Hepatocyte (in vitro differentiated cells): Measurements from ENCODE around the gene IER5. TPM values are rescaled to one million over a fixed set of nuclear protein-coding genes. Genes with fewer than 3 reads are reported as not detected.

Experiments
- DNase-seq: peaks from one replicate; pipeline ENCODE4 v3.0.0-alpha.2; 2016; ENCODE audit warnings: low spot score
- H2AFZ ChIP-seq: fragments of 200-600 bp; sonication (generic); 2 replicates; pipeline ENCODE4 v1.6.0; 2016; ENCODE audit warnings: antibody characterized with exemption, mild to moderate bottlenecking
- H3K27ac ChIP-seq: fragments of 200-600 bp; sonication (generic); 2 replicates; pipeline ENCODE4 v1.5.1; 2016; ENCODE audit warnings: mild to moderate bottlenecking
- H3K27me3 ChIP-seq: fragments of 200-600 bp; sonication (generic); 2 replicates; pipeline ENCODE4 v1.6.1; 2016
- H3K36me3 ChIP-seq: fragments of 200-600 bp; sonication (generic); replicated peaks from 2 replicates; pipeline ENCODE4 v1.5.1; 2016; ENCODE audit warnings: low read depth; ENCODE audit not compliant: insufficient read depth
- H3K4me1 ChIP-seq: fragments of 200-600 bp; sonication (generic); 2 replicates; pipeline ENCODE4 v1.5.1; 2016; ENCODE audit warnings: mild to moderate bottlenecking, moderate library complexity; ENCODE audit not compliant: insufficient read depth
- H3K4me2 ChIP-seq: fragments of 200-600 bp; sonication (generic); 2 replicates; pipeline ENCODE4 v1.6.0; 2016
- H3K4me3 ChIP-seq: fragments of 200-600 bp; sonication (generic); 2 replicates; pipeline ENCODE4 v1.5.1; 2016; ENCODE audit warnings: mild to moderate bottlenecking
- H3K79me2 ChIP-seq: fragments of 200-600 bp; sonication (generic); 2 replicates; pipeline ENCODE4 v1.6.0; 2017; ENCODE audit warnings: mild to moderate bottlenecking
- H3K9me2 ChIP-seq: fragments of 200-600 bp; sonication (generic); replicated peaks from 2 replicates; pipeline ENCODE4 v1.6.0; 2017; ENCODE audit warnings: mild to moderate bottlenecking; ENCODE audit not compliant: insufficient read depth
- H3K9me3 ChIP-seq: fragments of 200-600 bp; sonication (generic); 2 replicates; pipeline ENCODE4 v1.5.1; 2016; ENCODE audit warnings: low read depth, mild to moderate bottlenecking
- H4K20me1 ChIP-seq: fragments of 200-600 bp; sonication (generic); 2 replicates; pipeline ENCODE4 v1.6.0; 2016; ENCODE audit warnings: mild to moderate bottlenecking; ENCODE audit not compliant: insufficient read depth, poor library complexity, severe bottlenecking
- CTCF ChIP-seq: fragments of 200-600 bp; sonication (generic); IDR thresholded peaks from 2 replicates; pipeline ENCODE4 v1.5.1; 2016; ENCODE audit warnings: antibody characterized with exemption, mild to moderate bottlenecking; ENCODE audit not compliant: poor library complexity
- EZH2 ChIP-seq: fragments of 200-600 bp; sonication (generic); IDR thresholded peaks from 2 replicates; pipeline ENCODE4 v1.6.1; 2016; ENCODE audit warnings: antibody characterized with exemption, mild to moderate bottlenecking, borderline replicate concordance
- EZH2phosphoT487 ChIP-seq: fragments of 200-600 bp; sonication (generic); IDR thresholded peaks from one replicate; pipeline ENCODE4 v1.6.1; 2018; ENCODE audit warnings: antibody characterized with exemption, mild to moderate bottlenecking, low read depth, moderate library complexity; ENCODE audit not compliant: unreplicated experiment, severe bottlenecking
- WGBS: methylation state at CpG from one replicate; pipeline ENCODE4 v1.1.6; 2016; ENCODE audit warnings: low lambda C conversion rate; ENCODE audit errors: missing lambda C conversion rate; 5-methylcytosine and 5-hydroxymethylcytosine counted together
- polyA plus RNA-seq: library from polyadenylated mRNA; unstranded; fragments of >200 nt; fragmentation: Nextera tagmentation; extraction: Ambion mirVana; gene quantifications from 2 replicates; pipeline ENCODE4 v1.2.1, GENCODE V29; 2016
- total RNA-seq: library from RNA; depleted of rRNA; stranded (reverse); fragments of >200 nt; gene quantifications from 2 replicates; pipeline ENCODE4 v1.2.3, GENCODE V29; 2014

Gene IER5
- total and polyA plus RNA-seq, 2 experiments from 2014 or later: 16.6 to 23.1 TPM

- Histone ChIP-seq H2AFZ (no peak overlapping the region), H3K4me2 (no peak overlapping the region), H3K9me2 (no peaks in the 10 kb centered on the region), H3K4me3 (no peak overlapping the region), H4K20me1 (no peaks in the 10 kb centered on the region), H3K27me3 (no peaks in the 10 kb centered on the region), H3K27ac (no peak overlapping the region), H3K4me1 (no peaks in the 10 kb centered on the region), H3K9me3 (no peaks in the 10 kb centered on the region), H3K79me2 (no peaks in the 10 kb centered on the region), H3K36me3 (no peaks in the 10 kb centered on the region)
- no peak for TF ChIP-seq CTCF
- no peak for TF ChIP-seq EZH2phosphoT487
- TF ChIP-seq EZH2: no peak
- DNase-seq: no peak
- 64% methylated on average over 2 of the region's 2 CpGs for WGBS
Measured at GRCh38 chr1:181079382-181079781, 9.1 kb upstream of the IER5 start.

- Histone ChIP-seq H3K9me2 (no peaks in the 10 kb centered on the region), H3K27ac (no peak overlapping the region), H4K20me1 (no peaks in the 10 kb centered on the region), H3K27me3 (no peaks in the 10 kb centered on the region), H3K4me3 (no peak overlapping the region), H3K4me2 (no peak overlapping the region), H3K4me1 (no peaks in the 10 kb centered on the region), H3K9me3 (no peaks in the 10 kb centered on the region), H2AFZ (no peak overlapping the region), H3K79me2 (no peaks in the 10 kb centered on the region), H3K36me3 (no peaks in the 10 kb centered on the region)
- WGBS: 84% methylated on average over 4 of the region's 4 CpGs
- no peak for DNase-seq
- TF ChIP-seq EZH2phosphoT487 (no peak), CTCF (no peak), EZH2 (no peak)
Measured at GRCh38 chr1:181079920-181080319, 8.6 kb upstream of the IER5 start.

GRCh38 chr1:181080556-181080955 lies 7.9 kb upstream of the IER5 start:
- TF ChIP-seq CTCF (no peak), EZH2 (no peak), EZH2phosphoT487 (no peak)

GRCh38 chr1:181081395-181081794 lies 7.1 kb upstream of the IER5 start:
- no peaks in the 10 kb centered on the region for H3K9me2 ChIP-seq
- H3K4me3 ChIP-seq: no peak overlapping the region
- 53% methylated on average over 3 of the region's 3 CpGs for WGBS
- H3K27me3 ChIP-seq: no peaks in the 10 kb centered on the region
- H3K36me3 ChIP-seq: no peaks in the 10 kb centered on the region
- no peaks in the 10 kb centered on the region for H4K20me1 ChIP-seq
- no peak overlapping the region for H3K4me2 ChIP-seq
- DNase-seq: no peak
- no peaks in the 10 kb centered on the region for H3K9me3 ChIP-seq
- H3K79me2 ChIP-seq: no peaks in the 10 kb centered on the region
- no peak overlapping the region for H2AFZ ChIP-seq
- H3K4me1 ChIP-seq: no peaks in the 10 kb centered on the region
- TF ChIP-seq EZH2phosphoT487 (no peak), CTCF (no peak), EZH2 (no peak)
- no peak overlapping the region for H3K27ac ChIP-seq

More at GRCh38 chr1:181080556-181080955, 7.9 kb upstream of the IER5 start:
- no peaks in the 10 kb centered on the region for H3K27me3 ChIP-seq
- no peaks in the 10 kb centered on the region for H3K79me2 ChIP-seq
- H3K4me1 ChIP-seq: no peaks in the 10 kb centered on the region
- H3K36me3 ChIP-seq: no peaks in the 10 kb centered on the region
- H3K9me3 ChIP-seq: no peaks in the 10 kb centered on the region
- no peak overlapping the region for H2AFZ ChIP-seq
- H3K4me2 ChIP-seq: no peak overlapping the region
- H3K9me2 ChIP-seq: no peaks in the 10 kb centered on the region
- H4K20me1 ChIP-seq: no peaks in the 10 kb centered on the region
- DNase-seq: no peak
- no peak overlapping the region for H3K27ac ChIP-seq
- no peak overlapping the region for H3K4me3 ChIP-seq
- WGBS: 100% methylated on average over 4 of the region's 4 CpGs
